Cardiac muscle cell (in vitro differentiated cells and primary cell): ENCODE data around the gene KRT71. TPM values are rescaled to one million over a fixed set of nuclear protein-coding genes. Genes with fewer than 3 reads are reported as not detected.

Experiments
- DNase-seq, 2 donors: peaks; one replicate each; pipeline versions ENCODE4 v3.0.0 to v3.0.0-alpha.2; 2010 to 2017; ENCODE audit warnings: low read depth in 1 of 2, low spot score in 1 of 2
- H3K27ac ChIP-seq: fragments of 200-600 bp; sonication (generic); 2 replicates; pipeline ENCODE4 v1.5.1; 2016
- H3K27me3 ChIP-seq: fragments of 200-600 bp; sonication (generic); 2 replicates; pipeline ENCODE4 v1.6.0; 2016; ENCODE audit warnings: control low read depth
- H3K36me3 ChIP-seq: fragments of 200-600 bp; sonication (generic); 2 replicates; pipeline ENCODE4 v1.5.1; 2016; ENCODE audit warnings: control low read depth
- H3K4me1 ChIP-seq: fragments of 200-600 bp; sonication (generic); 2 replicates; pipeline ENCODE4 v1.8.1; 2017; ENCODE audit warnings: low read depth, mild to moderate bottlenecking, mixed run types
- H3K4me3 ChIP-seq: fragments of 200-600 bp; sonication (generic); 2 replicates; pipeline ENCODE4 v1.5.1; 2016; ENCODE audit warnings: mild to moderate bottlenecking
- H3K9me3 ChIP-seq: fragments of 200-600 bp; sonication (generic); 2 replicates; pipeline ENCODE4 v1.5.1; 2017; ENCODE audit warnings: low read depth, mild to moderate bottlenecking, control low read depth
- polyA plus RNA-seq: library from polyadenylated mRNA; unstranded; fragments of >200 nt; fragmentation: Nextera tagmentation; extraction: Ambion mirVana; gene quantifications from 2 replicates; pipeline ENCODE4 v1.2.1, GENCODE V29; 2016
- total RNA-seq: library from RNA; depleted of rRNA; stranded (reverse); fragments of >200 nt; gene quantifications from 2 replicates; pipeline ENCODE4 v1.2.3, GENCODE V29; 2016
- TF ChIP-seq, protein P1 (sequence below): IDR thresholded peaks from 2 replicates; pipeline ENCODE4 v1.5.1; 2012; ENCODE audit warnings: low read depth, mild to moderate bottlenecking, low read length

The KRT71 gene
- total and polyA plus RNA-seq, 2 experiments from 2014 or later: not detected

DNA sequence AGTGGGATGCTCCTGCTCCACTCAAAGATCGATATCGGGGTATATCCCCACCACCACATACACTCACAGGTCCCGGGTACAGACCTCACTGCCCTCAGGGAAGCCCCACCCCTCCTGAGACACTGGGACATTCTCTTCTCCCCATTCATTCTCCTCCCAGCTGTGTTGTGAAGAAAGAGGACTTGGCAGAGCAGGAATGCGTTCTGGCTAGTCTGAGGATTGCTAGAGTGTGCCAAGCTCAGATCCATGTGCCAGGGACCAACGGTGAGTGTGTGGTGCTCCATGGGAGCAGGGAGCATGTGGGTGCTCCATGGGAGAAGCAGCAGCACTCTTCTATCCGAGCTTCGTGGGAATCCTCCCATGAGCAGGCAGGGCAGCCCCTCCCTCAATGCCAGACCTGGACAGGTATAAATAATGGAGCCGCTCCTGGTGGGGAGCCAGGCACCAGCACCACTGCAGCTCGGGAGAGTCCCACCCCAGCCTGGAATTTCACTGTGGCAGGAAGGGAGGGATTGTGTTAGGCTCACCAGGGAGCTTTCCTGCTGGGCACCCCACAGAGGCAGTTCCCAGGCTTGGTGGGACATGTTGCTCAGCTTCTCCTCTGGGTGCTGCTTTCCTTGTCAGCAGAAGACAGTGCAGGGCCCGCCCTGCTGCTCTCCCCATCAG lies 30.5 kb downstream of the KRT71 start:
- Histone ChIP-seq H3K27me3 (peaks cover 3% of the 10 kb centered on the region), H3K27ac (no peak overlapping the region), H3K36me3 (no peaks in the 10 kb centered on the region), H3K9me3 (no peaks in the 10 kb centered on the region), H3K4me3 (no peak overlapping the region), H3K4me1 (no peaks in the 10 kb centered on the region)
- peak in 1 of 2 donors; percentile 49 for DNase-seq
- TF ChIP-seq, protein P1, sequence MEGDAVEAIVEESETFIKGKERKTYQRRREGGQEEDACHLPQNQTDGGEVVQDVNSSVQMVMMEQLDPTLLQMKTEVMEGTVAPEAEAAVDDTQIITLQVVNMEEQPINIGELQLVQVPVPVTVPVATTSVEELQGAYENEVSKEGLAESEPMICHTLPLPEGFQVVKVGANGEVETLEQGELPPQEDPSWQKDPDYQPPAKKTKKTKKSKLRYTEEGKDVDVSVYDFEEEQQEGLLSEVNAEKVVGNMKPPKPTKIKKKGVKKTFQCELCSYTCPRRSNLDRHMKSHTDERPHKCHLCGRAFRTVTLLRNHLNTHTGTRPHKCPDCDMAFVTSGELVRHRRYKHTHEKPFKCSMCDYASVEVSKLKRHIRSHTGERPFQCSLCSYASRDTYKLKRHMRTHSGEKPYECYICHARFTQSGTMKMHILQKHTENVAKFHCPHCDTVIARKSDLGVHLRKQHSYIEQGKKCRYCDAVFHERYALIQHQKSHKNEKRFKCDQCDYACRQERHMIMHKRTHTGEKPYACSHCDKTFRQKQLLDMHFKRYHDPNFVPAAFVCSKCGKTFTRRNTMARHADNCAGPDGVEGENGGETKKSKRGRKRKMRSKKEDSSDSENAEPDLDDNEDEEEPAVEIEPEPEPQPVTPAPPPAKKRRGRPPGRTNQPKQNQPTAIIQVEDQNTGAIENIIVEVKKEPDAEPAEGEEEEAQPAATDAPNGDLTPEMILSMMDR: no peak

DNA sequence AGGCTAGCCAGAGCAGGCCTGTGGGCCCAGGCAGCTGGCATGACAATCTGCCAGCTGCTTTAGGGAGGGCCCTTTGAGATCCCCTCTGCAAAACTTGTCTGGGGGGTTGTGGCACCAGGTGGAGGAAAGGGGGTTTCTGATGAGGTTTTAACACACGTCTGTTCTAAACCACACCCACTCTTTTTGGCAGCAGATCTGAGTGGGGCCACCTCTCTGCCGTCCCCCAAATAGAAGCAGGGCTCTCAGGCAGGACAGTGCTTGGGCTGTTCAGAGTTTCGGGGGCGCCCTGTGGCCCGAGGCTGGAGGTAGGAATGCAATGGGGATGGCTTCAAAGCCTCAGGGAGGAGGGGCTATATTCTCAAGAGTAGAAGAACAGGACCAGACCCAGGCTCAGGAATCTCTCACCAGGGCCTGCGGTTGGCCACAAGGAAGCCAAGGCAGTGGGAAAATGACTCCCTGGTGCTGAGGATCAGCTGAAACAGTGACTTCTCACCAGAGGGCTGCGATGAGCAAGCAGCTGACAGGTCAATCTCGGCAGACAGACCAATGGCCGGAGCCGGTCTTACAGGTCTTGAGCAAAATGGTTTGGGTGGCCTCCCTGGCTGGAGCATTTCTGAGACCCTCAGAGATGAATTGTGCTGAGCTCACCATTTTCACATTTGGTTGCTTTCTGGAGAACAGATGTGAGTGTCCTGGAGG lies 31.2 kb downstream of the KRT71 start:
- Histone ChIP-seq H3K36me3 (no peaks in the 10 kb centered on the region), H3K27me3 (peaks cover 3% of the 10 kb centered on the region), H3K4me1 (no peaks in the 10 kb centered on the region), H3K4me3 (no peak overlapping the region), H3K27ac (no peak overlapping the region), H3K9me3 (no peaks in the 10 kb centered on the region)
- peak in 1 of 2 donors; percentile 52 for DNase-seq
- TF ChIP-seq, protein P1: no peak

DNA sequence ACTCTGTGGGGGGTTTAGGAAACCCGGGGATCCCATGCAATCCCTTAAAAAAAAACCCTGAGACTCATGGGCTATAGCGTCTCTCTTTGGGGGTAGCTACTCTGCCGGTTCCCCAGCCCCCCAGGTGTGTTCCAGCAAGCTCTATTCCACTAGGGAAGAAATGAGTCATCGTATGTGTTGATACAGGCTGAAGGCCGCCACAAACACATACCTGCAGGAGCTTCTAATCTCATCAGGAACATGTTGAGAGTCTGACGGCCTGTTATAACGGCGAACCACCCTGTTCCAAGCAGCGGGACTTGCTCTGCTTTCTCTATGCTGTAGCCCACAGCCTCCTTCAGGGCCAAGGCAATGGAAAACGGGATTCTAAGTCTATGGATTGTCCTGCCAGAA lies 31.8 kb downstream of the KRT71 start:
- no peak overlapping the region for H3K4me3 ChIP-seq
- no peaks in the 10 kb centered on the region for H3K9me3 ChIP-seq
- no peaks in the 10 kb centered on the region for H3K4me1 ChIP-seq
- H3K27me3 ChIP-seq: peaks cover 3% of the 10 kb centered on the region
- H3K36me3 ChIP-seq: no peaks in the 10 kb centered on the region
- TF ChIP-seq, protein P1: no peak
- DNase-seq: peak in 1 of 2 donors; percentile 67
- H3K27ac ChIP-seq: no peak overlapping the region

DNA sequence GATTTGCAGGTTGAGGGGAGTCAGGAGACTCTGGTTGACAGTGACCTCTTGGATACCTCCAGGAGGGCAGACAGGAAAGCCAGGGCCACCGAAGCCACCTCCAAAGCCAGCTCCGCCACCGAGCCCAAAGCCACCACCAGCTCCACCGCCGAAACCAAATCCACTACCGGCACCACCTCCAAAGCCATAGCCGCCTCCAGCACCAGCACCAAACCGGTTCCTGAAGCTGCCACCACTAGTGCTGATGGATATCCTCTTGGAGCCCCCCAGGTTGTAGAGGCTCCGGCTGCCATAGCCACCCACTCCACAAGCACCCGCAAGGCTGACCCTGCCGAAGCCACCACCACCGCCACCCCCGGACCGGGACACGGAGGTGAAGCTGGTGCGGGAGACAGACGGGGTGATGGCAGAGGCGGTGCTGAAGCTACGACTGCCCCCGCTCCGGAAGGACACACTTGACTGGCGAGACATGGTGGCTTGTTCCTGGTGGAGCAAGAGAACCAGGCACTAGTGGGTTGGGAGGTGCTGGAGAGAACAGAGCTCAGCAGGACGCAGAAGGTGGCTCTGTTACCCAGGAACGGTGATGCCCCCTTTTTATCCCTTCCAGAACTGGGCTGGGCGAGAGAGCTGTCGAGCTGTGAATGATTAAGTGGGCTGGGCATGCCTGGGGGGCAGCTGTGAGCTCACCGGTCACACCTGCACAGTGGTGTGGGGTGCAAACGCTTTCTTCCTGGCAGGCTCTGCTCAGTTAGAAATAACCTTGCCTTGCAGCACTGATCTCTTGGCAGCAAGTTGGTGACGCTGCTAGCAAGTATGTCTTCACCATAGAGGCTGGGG lies 32.9 kb downstream of the KRT71 start, which contains the start of gene KRT5:
Gene KRT5, minus strand, starts transcription at position 569 of the 837 bp plus-strand sequence. Its CDS starts 98 bp downstream, at position 471.
- Histone ChIP-seq H3K36me3 (no peaks in the 10 kb centered on the region), H3K4me3 (no peak within 1 kb of the TSS), H3K4me1 (no peaks in the 10 kb centered on the region), H3K9me3 (no peaks in the 10 kb centered on the region), H3K27ac (no peak within 1 kb of the TSS), H3K27me3 (peaks cover 3% of the 10 kb centered on the region)
- TF ChIP-seq, protein P1: no peak
- DNase-seq: no peak

DNA sequence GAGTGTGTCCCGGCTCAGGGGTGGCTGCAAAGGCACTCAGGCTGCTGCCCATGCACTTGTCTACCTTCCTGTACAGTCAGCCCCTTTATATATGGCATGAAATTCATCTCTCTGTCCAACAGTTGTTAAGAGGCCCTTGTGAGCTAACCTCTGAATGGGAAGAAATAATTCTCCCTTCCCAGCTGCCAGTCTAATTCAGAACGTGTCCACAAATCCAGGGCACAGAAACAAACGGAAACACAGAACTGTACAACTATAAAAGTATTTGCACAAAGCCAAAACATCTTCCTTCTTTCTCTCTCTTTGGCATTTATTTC lies 33.6 kb downstream of the KRT71 start:
- H3K27ac ChIP-seq: no peak overlapping the region
- TF ChIP-seq, protein P1: no peak
- no peak for DNase-seq

More for the DNA sequence above, 33.6 kb downstream of the KRT71 start:
- no peaks in the 10 kb centered on the region for H3K36me3 ChIP-seq
- no peaks in the 10 kb centered on the region for H3K4me1 ChIP-seq
- no peaks in the 10 kb centered on the region for H3K9me3 ChIP-seq
- peaks cover 3% of the 10 kb centered on the region for H3K27me3 ChIP-seq
- H3K4me3 ChIP-seq: no peak overlapping the region
